GM19023 (cell line): ENCODE data around the gene SULF2.

ENCODE experiments used
- ATAC-seq: cut with Tn5 transposase; IDR thresholded peaks from one replicate; pipeline ENCODE4 v1.9.1; 2021; ENCODE audit warnings: mild to moderate bottlenecking, moderate library complexity; ENCODE audit not compliant: unreplicated experiment

Gene SULF2

DNA sequence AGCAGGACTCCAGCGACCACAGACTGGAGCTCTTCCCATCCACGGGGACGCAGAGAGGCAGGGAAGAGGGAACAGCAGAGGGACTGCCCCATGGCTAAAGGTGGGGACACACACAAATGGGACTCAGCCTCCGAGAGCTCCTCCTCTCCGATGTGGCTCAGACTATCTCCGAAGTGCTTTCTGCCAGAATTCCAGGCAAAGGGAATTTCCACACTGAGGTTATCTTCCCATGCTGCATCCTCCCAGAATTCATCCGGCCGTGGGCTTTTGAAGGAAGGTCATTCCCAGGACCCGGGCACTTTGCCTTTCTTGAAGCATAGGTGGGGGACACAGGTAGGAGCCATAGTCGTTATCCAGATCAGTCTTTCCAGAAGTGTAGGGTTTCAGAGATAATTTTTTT lies 67.9 kb downstream of the SULF2 start:
- no peak for ATAC-seq

DNA sequence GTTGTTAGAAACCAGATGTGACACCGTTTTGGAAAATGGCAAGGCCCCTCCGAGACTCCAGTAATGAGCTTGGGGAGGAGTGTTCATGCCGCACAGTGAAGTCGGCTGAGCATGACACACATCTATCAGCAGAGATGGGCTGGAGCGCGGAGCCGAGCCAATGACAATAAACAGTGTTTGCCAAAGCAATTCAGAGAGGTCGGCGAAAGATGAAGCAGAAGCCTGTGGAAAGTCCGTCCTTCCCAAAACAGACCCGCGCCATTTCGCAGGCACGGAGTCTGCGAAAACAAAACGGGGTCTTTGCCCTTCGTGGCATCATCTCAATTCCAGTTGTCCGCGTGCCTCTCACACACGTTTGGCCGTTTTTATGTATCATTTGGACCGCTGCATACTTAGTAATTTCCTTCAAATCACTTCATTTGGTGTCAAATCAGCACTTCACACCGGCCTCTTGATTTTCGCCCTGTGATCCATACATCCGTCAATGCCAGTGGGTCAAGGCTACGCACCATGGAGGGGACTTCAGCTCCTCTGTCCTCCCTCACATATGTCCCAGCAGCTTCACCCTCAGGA lies 71.3 kb downstream of the SULF2 start:
- ATAC-seq: no peak

DNA sequence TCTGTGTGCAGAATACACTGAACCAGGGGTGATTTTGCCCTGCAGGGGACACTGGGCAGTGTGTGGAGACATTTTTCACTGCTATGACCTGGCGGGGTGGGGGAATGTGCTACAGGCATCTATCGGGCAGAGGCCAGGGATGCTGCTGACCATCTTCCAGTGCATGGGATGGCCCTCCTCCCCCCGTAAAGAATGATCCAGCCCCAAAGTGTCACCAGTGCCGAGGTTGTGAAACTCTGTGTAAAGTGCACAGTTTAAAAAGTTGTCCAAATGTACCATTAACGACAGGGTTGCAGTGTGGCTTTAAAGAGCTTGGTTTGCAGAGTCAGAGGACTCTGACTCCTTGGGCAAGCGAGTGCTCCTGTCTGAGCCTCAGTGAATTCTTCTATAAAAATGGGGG lies 72.1 kb downstream of the SULF2 start:
- ATAC-seq: no peak

DNA sequence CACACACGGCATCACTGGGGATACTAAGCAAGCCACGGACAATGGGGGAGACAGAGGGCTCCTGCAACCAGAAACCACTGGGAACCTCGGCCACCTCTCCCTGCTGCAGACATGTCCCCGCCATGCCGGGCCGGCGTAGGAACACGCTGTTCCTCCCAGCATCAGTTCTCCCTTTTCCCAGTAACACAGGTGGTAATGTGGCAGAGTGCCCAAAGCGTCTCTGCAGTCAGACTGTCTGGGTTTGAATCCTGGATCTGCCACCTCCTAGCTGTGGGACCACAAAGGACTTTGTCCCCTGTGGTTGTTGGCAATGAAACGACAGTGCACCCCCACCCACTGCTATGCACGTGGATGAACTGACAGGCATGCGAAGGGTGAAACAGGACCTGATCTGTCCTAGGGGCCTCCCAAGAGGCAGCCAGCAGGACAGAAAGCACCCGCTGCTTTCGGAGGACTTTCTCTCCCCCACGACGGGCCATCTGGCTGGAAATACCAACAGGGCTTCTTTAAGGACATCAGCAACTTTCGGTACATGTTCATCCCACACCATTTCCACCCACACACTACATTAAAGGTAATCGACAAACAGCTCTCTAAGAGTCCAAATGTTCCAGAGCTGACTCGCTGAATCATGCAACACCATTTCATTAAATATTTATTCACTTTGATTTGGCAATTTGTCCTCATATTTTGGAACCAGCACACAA lies 74.1 kb downstream of the SULF2 start:
- no peak for ATAC-seq

DNA sequence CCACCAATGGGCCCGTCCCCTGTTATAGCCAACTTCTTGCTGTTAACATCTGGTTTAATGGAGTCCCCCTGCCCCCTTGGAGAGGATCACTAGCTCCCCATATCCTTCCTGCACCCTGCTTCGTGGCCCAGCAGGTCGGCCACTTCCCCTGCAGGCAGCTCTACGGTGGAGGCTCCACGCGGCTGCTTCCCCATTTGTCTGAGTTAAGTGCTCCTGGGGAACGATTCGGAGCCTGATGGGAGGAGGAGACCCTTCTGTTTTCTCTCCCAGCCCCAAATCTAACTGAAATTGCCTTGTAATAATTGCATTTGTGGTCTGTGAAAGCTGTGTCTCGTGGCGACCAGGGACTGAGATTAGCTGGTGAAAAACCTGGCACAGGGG lies 74.6 kb downstream of the SULF2 start:
- ATAC-seq: no peak

DNA sequence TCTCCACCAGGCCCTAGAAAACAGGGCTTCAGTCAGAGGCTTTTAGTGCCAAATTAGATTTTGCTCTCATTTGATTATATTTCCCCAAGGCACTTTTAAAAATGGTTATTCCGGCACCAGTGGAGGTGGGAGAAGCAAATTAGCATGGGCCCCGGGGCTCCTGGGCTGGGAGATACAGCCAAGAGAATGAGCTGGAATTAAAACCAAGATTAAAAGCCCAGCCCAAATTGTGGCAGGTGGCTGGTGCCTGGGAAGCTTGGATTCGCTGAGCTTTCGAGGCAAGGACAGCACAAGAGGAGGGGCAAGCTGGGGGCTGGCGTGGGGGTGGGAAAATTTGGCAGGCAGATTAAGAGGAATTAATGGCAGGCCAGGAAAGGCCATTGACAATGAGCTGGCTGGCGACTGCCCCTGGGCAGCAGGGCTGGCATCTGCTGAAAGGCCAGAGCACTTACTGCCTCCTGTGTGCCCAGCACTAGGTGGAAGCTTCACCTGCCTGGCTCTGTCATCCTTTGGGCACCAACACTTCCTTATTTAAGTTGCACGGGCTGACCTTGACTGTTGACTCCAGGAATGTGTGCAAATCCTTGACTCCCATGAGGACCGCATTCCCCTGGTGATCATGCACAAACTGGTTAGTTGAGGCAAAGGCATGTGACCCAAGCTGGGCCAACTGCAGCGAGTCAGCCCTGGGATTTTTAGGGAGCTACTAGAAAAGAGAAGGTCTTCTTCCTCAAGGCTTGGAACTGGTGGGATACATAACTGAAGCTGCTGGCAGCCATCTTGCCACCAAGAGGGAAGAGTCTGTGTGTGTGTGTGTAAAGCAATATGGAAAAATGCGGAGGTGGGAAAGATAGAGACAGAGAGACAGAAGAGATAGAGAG lies 76.1 kb downstream of the SULF2 start:
- ATAC-seq: no peak

DNA sequence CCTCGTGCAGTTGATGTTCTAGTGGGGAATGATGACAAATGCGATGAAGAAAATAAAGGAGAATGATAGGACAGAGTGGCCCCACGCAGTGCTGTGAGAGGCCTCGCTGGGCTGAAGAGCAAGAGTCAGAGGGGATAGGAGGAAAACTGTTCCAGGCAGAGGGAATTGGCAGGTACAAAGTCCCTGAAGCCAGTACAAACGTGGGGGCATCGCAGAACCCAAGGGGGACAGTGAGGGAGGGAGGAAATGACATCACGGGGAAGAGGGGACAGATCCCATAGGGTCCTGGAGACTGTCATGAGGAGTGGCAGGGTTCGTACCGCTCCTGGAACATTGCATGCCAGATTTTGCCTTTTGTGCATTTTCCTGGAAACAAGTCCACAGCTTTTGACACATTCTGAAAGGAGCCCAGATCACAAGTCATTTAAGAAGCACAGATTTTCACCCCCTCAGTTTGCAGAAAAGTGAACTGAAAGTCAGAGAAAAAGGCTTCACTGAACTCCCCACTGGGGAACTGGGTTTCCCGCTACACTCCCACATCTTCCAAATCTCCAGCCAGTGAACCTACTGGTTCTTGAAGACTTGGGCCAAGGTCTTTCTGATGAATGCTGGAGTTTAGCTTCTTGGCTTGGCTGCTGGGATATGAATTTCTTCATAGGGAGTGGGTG lies 77.0 kb downstream of the SULF2 start:
- ATAC-seq: no peak

DNA sequence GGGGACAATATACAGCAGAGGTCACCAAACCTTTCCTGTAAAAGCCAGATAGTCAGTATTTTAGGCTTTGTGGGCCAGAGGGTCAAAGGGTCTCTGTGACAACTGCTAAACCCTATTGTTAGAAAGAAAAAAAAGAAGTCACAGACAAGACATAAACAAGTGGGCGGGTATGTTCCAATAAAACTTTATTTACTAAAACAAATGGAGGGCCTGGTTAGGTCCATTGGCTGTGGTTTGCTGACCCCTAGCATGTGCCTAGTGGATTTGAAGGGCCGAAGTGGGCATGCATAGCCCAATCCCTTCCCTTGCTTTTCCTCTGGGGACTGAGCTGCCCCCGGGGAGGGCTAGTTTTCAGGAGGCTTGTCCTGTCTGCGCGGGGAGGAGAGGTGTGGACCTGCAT lies 78.9 kb downstream of the SULF2 start:
- no peak for ATAC-seq

DNA sequence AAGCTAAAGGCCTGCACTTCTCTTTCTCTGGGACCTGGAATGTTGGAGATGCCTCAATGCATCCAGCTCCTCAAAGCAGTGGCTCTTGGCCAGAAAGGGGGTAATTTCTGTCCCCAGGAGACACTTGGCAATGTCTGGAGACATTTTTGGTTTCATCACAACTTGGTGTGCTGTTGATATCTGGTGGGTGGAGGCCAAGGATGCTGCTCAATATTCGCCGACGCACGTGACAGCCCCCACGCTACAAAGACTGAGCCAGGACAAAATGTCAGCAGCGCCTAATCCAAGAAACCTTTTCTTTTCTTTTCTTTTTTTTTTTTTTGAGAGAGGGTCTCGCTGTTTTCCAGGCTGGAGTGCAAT lies 79.8 kb downstream of the SULF2 start:
- no peak for ATAC-seq

DNA sequence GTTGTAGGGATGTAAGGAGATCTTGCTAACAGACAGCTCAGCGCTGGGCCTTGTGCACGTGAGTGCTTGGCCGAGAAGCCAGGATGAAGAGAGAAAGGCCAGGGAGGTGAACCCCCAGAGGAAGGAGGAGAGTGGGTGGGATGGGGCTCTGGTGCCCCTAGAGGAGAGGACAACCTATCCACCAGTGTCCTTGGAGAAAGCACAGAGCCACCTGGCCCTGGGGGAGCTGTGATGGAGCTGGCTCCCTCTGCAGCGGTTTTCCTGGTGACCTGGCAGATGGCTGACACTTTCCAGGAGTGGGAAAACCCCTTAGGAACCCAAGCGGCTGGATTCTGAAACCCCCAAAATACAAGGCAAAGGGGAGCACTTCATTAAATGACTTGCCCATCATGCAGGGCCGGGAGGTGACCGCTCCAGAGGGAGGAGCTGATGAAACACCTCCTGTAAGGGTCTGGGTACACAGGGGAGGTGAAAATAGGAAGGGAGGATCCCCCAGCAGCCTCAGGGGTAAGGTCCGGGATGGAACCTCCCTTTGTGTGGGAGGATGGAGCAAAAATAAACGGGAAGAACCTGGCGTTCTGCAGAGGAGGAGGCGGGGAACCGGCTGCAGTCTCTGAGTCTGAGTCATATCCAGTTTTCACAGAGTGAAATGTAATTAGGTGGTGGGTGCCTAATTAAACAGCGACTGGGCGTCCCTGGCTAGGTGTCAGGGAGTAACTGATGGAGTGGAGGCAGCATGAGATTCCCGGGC lies 80.4 kb downstream of the SULF2 start:
- no peak for ATAC-seq

DNA sequence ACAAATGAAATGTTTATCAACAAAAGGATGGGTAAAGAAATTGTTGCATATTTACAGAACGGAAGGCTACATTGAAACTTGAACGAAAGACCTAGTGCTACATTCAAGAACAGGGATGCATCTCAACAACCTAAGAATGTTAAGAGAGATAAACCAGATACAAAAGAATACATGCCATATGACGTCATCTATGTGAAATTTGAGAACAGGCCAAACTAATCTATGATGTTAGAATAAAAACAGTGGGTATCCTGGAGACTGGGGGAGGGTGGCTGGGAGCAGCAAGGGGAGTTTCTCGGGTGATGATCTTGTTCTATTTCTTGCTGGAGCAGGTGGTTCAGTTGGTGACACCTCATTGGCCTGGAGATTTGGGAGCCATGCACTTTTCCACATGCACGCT lies 81.5 kb downstream of the SULF2 start:
- ATAC-seq: no peak

DNA sequence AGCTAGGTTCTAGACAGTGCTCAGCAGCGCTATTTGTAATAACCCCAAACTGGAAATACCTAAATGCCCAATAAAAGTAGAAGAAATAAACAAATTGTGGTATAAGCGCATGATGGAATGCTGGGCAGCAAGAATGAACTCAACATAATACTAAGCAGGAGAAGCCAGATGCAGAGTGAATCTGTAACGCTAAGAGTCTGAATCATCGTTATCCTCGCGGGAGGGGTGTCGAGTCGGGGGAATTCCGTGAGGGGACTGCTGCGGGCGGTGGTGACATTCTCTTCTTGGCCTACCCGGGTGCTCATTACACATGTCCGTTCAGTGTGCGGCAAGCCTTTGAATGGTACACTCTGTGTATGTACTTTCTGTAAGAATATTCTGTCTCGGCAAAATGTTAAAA lies 83.7 kb downstream of the SULF2 start:
- ATAC-seq: no peak

DNA sequence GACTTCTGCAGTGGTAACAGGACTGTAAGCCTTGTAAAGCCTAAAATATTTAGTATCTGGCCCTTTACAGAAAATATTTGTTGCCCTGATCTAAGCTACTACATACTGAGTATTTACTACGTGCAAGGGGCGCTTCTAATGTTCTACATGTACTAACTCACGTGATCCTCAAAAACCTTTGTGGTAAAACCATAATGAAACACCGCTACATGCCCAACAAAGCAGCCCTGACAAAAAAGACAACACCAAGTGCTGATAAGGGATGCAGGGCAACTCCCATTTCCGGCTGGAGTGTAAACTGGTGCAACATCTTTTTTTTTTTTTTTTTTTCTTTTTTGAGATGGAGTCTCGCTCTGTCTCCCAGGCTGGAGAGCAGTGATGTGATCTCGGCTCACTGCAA lies 85.0 kb downstream of the SULF2 start:
- ATAC-seq: no peak

DNA sequence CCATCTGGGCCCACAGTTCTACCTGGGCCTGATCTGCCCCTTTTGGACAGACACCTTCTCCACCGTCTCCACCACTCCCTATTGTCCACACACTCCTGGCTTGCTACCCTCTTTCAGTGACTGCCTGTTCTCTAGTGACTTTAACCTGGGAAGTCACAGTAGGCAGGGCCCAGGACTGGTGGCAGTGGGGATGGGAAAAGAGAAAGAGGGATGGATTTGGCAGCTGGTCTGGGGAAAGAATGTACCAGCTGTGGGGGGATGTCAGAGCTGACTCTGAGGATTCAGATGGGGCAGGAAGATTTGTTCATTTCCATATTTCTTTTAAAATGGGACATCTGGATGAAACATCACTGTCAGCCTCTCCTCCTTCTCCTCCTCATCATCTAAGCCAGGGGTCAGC lies 85.5 kb downstream of the SULF2 start:
- ATAC-seq: no peak

DNA sequence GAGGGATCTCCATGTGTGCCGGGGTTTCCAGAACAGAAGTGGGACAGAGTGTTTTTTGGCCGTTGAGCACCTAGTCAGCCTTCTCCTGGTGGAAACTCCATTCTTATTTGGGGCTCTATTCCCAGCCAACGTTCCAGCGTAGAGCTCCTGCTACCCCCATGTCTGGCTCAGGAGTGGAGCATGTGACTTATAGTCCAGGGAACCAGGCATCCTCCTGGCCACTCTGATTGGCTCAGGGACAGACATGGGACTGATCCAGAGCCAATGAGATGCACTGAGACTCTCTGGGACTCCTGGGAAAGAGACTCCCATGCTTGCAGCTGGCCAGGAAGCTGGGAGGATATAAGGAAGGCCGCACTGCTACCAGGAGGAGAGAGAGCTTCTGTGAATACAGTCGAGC lies 87.1 kb downstream of the SULF2 start:
- ATAC-seq: no peak

DNA sequence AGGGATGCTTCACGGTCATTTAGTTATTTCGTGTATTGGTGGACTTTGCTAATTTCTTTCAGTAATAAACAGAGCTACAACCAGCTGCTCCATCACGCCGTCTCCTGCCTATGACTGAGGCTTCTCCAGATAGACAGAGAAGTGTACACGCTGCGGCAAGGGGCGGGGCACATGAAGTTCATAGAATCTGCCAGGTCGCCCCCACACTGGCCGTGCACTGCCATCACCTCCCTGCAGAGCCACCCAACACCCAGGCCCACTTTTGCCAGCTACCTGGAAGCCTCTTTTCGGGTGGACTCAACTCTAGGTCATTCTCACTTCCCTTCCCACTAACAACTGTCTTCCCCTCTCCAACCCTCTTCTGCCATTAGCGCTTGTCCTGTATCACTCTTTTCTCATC lies 88.4 kb downstream of the SULF2 start:
- no peak for ATAC-seq

DNA sequence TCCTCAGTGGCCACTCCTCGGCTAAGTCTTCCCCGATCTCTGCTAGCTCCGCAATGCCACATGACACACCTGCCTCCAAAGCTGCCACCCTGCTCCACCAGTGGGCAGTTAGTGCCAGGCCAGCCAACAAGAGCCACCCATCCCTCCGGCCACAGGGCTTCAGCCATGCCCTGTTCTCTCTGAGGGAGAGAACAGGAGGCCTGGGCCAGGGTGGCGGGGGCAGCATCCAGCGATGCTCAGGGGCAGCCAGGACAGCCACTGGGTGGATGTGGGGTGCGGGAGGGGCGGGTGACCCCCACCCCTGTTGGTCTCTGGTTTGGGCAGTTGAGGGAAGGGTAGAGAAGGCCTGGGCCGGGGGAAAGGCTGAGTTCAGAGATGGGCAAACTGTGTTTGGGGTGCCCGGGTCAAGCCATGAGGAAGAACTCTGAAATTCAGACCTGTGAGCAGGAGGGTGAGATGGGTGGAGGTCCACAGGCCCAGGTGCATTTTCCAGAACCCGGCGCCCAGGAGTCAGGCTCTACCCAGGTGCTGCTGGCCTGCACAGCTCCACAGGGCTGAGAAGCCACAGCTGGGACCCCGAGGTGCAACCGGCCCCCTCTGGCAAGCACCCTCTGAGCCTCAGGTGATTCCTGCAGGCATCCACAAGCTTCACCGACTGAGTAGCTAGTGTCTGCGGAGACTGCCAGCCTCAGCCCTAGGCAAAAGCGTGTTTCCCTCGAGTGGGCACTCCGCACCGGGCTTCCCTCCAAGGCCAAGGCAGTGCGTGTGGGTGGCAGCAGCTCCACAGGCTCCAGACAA lies 91.1 kb downstream of the SULF2 start:
- ATAC-seq: no peak

DNA sequence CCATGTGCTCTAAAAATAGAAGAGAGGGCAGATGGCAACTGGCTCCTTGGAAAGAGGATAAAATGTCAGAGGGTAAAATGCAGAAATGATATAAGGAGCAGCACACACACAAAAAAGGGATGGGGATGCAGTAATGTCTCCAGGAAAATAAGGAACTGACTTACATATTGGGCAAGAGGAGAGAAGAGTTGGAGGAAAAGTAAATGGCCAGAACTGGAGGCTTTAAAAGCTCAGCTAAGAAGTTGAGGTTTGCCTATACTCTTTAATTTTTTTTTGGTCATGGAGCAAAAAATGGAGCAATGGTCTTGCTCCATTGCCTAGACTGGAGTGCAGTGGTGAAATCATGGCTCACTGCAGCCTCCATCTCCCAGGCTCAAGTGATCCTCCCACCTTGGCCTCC lies 93.7 kb downstream of the SULF2 start:
- ATAC-seq: no peak

DNA sequence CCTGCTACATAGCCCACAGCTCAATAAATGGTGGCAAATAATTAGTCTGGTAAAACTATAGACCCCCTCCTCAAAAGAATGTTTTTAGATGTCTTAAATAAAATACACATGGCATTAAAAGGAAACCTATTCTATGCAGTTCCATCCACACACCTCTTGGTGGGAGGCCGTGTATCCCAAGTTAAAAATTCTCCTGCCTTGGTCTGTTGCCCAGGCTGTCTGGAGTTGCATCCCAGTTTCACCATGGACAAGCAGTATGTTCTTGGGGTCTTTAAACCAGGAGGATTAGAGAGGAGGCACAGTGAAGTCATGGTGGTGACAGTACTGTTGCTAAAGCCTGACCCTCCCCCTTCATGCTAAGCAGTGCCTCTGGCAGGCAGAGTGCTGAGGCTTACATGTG lies 95.5 kb downstream of the SULF2 start:
- no peak for ATAC-seq
